AG10803 (cell line): Measurements from ENCODE around the gene SSH3.
A peak's percentile ranks its signal among the peaks of the same experiment; 100 is the strongest.

Experiments
- DNase-seq: peaks from one replicate; pipeline ENCODE4 v3.0.0; 2010; ENCODE audit warnings: low read depth
- H3K4me3 ChIP-seq: 2 replicates; pipeline ENCODE4 v1.5.1; 2011; ENCODE audit warnings: mild to moderate bottlenecking, low read length, control low read depth
- CTCF ChIP-seq: conservative IDR thresholded peaks from 2 replicates; pipeline ENCODE4 v1.5.1; 2011; ENCODE audit warnings: mild to moderate bottlenecking, low read length, control low read depth, inconsistent platforms

The SSH3 gene

GRCh38 chr11:67261640-67261945 is 41.7 kb upstream of the SSH3 start:
- TF ChIP-seq CTCF, result peak; percentile 34
- DNase-seq, result no peak
- peak overlapping the region; percentile 30 for H3K4me3 ChIP-seq

GRCh38 chr11:67261946-67262681 is 41.2 kb upstream of the SSH3 start:
- H3K4me3 ChIP-seq, result no peak overlapping the region
- DNase-seq, result no peak

GRCh38 chr11:67262731-67263675 is 40.3 kb upstream of the SSH3 start:
- peak; percentile 85 for DNase-seq
- no peak overlapping the region for H3K4me3 ChIP-seq
- peak; percentile 85 for TF ChIP-seq CTCF

More at GRCh38 chr11:67261946-67262681, 41.2 kb upstream of the SSH3 start:
- TF ChIP-seq CTCF, result no peak

- DNase-seq, result no peak
- no peak for TF ChIP-seq CTCF
- no peak overlapping the region for H3K4me3 ChIP-seq
These were observed 39.1 kb upstream of the SSH3 start for GRCh38 chr11:67264260-67264659.

- H3K4me3 ChIP-seq, result no peak overlapping the region
- no peak for TF ChIP-seq CTCF
- DNase-seq, result no peak
These were observed 38.3 kb upstream of the SSH3 start for GRCh38 chr11:67264877-67265632.

GRCh38 chr11:67265633-67266448 is 37.5 kb upstream of the SSH3 start:
- peak; percentile 49 for TF ChIP-seq CTCF
- DNase-seq, result peak; percentile 43
- H3K4me3 ChIP-seq, result peak overlapping the region; percentile 46
